Measurements from ENCODE around the gene TBC1D14. TPM values are rescaled to one million over a fixed set of nuclear protein-coding genes. Genes with fewer than 3 reads are reported as not detected.

Gene TBC1D14
- total RNA-seq, 4 donors from 2014 or later = 54.7 to 101 (median 73.3) TPM

GRCh38 chr4:7031558-7032449 lies 122.2 kb downstream of the TBC1D14 start:
- no peak for TF ChIP-seq CTCF (IDR thresholded peaks at IDR 0.05)
- no peak for TF ChIP-seq POLR2A (IDR thresholded peaks at IDR 0.05)
- no peak for DNase-seq (ENCODE audit: low spot score in 2 of 2)
- WGBS, 2 donors = 82 to 83% methylated on average over 35 of the region's 35 CpGs
- intact Hi-C loops (cut with DNase I; ENCODE audit: low total_unique reads) = no loop called here
- no peak overlapping the region for H3K4me3 ChIP-seq (ENCODE audit: low read depth, poor library complexity, severe bottlenecking)

- no peak for DNase-seq (ENCODE audit: low spot score in 2 of 2)
- no peak overlapping the region for H3K4me3 ChIP-seq (ENCODE audit: low read depth, poor library complexity, severe bottlenecking)
- WGBS, 2 donors = 89% methylated on average over 8 of the region's 8 CpGs
- TF ChIP-seq CTCF (IDR thresholded peaks at IDR 0.05) = no peak
- no peak for TF ChIP-seq POLR2A (IDR thresholded peaks at IDR 0.05)
- intact Hi-C loops (cut with DNase I; ENCODE audit: low total_unique reads) = no loop called here
Measured at GRCh38 chr4:7032596-7032995, 123.0 kb downstream of the TBC1D14 start.

GRCh38 chr4:7034262-7035081 lies 124.8 kb downstream of the TBC1D14 start:
- 68 to 76% methylated on average over 19 to 20 of the region's 20 CpGs for WGBS, 2 donors
- intact Hi-C loops (cut with DNase I; ENCODE audit: low total_unique reads) = no loop called here
- DNase-seq (ENCODE audit: low spot score in 2 of 2) = no peak
- no peak for TF ChIP-seq CTCF (IDR thresholded peaks at IDR 0.05)
- TF ChIP-seq POLR2A (IDR thresholded peaks at IDR 0.05) = no peak
- H3K4me3 ChIP-seq (ENCODE audit: low read depth, poor library complexity, severe bottlenecking) = no peak overlapping the region

- H3K4me3 ChIP-seq (ENCODE audit: low read depth, poor library complexity, severe bottlenecking) = no peak overlapping the region
- no peak for DNase-seq (ENCODE audit: low spot score in 2 of 2)
- intact Hi-C loops (cut with DNase I; ENCODE audit: low total_unique reads) = no loop called here
- TF ChIP-seq CTCF (IDR thresholded peaks at IDR 0.05) = no peak
- no peak for TF ChIP-seq POLR2A (IDR thresholded peaks at IDR 0.05)
- 58 to 64% methylated on average over 6 of the region's 6 CpGs for WGBS, 2 donors
Measured at GRCh38 chr4:7037425-7037824, 127.8 kb downstream of the TBC1D14 start.

GRCh38 chr4:7040765-7041164 lies 131.1 kb downstream of the TBC1D14 start:
- intact Hi-C loops (cut with DNase I; ENCODE audit: low total_unique reads) = no loop called here
- no peak for DNase-seq (ENCODE audit: low spot score in 2 of 2)
- TF ChIP-seq CTCF (IDR thresholded peaks at IDR 0.05) = no peak
- no peak for TF ChIP-seq POLR2A (IDR thresholded peaks at IDR 0.05)
- no peak overlapping the region for H3K4me3 ChIP-seq (ENCODE audit: low read depth, poor library complexity, severe bottlenecking)
- WGBS, 2 donors = 87 to 88% methylated on average over 4 of the region's 4 CpGs

Measured in lower leg skin (tissue), 4 donors.